ENCODE measurements around the gene SLC4A8.

SLC4A8 gene

DNA sequence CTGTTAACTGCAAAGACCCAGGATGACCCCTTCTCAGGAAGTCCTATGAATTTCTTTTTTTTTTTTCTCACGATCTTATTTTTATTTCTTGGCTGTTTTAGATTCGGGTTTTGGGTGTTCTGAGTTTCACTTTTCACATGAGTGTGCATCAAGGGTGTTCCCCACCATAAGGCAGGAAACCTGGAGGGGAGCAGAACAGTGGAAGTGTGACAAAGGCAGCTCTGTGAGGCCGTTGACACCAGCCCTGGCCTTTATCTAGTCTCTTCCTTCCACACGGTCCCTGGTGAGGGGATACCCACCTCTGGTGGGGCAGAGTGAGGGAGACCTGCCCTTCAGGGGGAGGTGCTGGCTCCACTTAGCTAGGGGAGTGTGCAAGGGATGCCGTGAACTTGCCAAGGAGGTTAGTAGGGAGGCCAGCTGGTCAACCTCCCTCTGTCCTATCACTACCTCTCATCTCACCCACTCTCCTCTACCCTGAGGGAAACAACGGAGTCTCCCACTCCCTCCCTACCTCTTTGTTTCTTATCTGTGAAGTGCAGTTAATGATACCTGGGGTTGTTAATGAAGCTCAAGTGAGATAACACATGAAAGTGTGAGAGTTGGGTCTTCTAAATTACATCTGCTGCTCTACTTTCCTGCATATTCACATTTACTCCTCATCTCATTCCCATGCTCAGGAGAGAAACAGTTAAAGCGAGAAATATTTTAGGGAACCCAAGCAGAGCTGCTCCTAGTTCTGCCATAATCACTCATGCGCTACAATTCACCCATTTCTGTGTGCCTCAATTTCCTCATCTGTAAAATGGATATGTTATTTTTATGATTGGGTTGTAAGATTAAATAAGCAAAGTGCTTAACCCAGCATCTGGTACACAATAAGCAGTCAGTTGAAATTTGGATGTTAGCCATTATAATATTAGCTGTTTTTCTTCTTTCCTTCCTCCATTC lies 29.1 kb upstream of the SLC4A8 start:
- no peak for DNase-seq

DNA sequence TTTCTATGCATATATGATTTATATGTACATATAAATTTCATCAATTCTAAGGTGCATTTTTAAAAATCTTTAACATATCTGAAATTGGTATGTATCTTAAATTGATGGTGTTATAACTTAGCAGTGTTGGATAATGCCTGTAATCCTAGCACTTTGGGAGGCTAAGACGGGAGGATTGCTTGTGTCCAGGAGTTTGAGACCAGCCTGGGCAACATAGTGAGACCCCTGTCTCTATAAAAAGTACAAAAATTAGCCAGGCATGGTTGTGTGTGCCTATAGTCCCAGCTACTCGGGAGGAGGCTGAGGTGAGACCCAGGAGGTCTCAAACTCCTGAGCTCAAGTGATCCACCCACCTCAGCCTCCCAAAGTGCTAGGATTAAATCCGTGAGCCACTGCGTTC lies 27.0 kb upstream of the SLC4A8 start:
- DNase-seq = no peak

GRCh38 chr12:51399891-51400290 lies 24.7 kb upstream of the SLC4A8 start:
- no peak for DNase-seq

GRCh38 chr12:51401020-51401419 lies 23.6 kb upstream of the SLC4A8 start:
- no peak for DNase-seq

DNA sequence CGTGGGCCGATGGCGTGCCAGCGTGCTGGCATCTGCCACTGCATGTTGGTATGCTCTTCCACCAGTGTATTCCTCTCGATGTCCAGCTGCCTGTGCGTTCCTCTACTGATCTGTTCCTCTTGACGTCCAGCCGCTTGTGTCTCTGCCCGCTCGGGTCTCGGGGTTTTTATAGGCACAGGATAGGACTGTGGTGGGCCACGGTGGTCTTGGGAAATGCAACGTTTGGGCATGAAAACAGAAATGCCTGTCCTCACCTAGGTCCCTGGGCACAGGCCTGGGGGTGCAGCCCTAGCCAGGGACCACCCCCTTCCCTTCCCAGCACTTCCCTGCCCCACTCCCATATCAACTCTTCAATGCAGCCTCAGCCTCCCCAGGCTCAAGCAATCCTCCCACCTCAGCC lies 23.1 kb upstream of the SLC4A8 start:
- DNase-seq = no peak

GRCh38 chr12:51401900-51402299 lies 22.7 kb upstream of the SLC4A8 start:
- DNase-seq = no peak

DNA sequence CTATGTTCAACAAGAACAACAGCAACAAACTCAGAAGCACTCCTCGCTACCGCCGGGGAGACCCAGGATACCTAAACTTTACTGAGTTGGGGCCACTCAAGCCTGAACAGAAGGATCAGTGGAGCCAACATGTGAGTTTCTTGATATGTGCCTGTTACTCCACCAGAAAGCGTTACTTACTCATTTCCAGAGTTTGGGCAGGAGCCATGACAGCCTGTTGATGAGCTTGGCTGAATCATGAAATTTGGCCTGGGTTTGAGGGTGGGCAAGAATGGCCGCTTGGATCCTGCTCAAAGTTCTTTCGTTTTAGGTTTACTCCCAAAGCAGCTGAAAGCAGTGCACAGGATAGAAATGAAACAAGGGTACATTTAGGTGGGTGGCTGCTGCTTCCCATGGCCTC lies 21.5 kb upstream of the SLC4A8 start:
- no peak for DNase-seq

GRCh38 chr12:51403681-51404136 lies 20.9 kb upstream of the SLC4A8 start:
- DNase-seq = no peak

DNA sequence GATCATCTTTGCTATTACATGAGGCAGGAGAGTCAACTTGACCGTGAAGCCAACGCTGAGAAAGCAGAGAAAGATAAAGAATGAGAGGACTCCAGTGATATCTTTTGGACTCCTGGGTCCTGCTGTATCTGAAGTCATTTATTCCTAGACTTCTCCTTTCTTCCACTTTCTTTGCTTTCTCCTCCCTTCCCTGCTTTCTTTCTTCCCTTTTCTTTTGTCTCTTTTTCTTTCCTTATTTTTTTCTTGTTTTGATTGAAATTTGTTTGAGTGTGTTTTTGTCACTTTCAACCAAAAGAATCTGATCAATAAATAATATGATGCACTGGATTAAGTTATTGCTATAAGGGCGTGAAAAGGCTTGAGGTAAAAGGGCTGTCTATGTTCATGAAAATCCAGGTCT lies 20.0 kb upstream of the SLC4A8 start:
- no peak for DNase-seq

- no peak for DNase-seq
Observed at GRCh38 chr12:51405801-51406207, 18.8 kb upstream of the SLC4A8 start.

DNA sequence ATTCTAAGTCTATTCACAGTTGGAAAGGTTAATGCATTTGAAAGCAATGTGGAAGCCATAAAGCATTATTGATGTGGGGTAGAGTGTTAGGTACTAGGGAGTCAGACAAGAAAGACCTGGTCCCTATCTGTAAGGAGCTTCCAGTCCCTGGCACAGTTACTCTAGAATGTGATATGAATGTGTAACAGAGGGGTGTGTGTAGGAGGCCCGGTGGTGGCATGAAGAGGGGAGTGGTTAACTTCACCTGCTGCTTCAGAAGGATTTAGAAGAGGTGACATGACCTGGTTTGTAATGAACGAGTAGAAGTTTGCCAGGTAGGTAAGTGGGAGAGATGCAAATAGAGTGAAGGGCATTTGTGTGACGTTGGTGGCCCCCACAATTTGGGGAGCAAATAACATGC lies 18.3 kb upstream of the SLC4A8 start:
- DNase-seq = no peak

DNA sequence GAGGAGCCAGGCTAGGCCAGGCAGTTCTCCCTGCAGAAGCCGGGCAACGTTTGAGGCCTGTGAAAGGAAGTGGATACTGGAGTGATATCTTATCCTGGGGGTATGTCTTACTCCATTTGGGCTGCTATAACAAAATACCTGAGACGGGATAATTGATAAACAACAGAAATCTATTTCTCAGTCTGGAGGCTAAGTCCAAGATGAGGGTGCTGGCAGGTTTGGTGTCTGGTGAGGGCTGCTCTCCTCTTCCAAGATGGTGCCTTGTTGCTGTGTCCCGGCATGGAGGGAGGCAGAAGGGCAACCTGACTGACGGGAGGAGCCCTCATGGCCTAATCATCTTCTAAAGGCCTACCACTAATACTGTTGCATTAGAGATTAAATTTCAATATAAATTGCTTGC lies 17.8 kb upstream of the SLC4A8 start:
- no peak for DNase-seq

DNA sequence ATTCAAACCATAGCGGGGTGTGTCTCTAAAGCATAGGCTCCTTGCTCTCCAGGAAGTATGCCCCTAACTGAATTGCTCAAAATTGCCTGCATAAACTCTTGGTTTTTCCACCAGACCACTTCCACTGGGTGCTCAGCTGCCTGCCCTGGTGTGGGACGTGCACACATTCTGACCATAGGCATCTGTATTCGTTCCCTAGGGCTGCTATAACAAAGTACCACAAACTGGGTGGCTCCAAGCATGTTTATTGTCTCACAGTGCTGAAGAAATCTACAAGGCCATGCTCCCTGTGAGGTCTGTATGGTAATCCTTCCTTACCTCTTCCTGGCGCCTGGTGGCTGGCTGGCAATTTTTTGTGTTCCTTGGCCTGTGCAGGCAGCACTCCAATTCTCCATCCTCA lies 17.0 kb upstream of the SLC4A8 start:
- no peak for DNase-seq

GRCh38 chr12:51409846-51410245 lies 14.8 kb upstream of the SLC4A8 start:
- no peak for DNase-seq

DNA sequence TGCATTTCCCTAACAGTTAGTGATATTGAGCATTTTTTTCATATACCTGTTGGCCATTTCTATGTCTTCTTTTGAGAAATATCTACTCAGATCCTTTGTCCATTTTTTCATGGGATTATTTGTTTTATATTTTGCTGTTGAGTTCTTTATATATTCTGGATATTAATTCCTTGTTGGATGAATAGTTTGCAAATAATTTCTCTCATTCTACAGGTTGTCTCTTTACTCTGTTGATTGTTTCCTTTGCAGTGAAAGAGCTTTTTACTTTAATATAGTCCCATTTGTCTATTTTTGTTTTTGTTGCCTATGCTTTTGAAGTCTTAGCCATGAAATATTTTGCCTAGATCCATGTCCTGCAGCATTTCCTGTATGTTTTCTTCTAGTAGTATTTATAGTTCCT lies 11.5 kb upstream of the SLC4A8 start:
- no peak for DNase-seq

DNA sequence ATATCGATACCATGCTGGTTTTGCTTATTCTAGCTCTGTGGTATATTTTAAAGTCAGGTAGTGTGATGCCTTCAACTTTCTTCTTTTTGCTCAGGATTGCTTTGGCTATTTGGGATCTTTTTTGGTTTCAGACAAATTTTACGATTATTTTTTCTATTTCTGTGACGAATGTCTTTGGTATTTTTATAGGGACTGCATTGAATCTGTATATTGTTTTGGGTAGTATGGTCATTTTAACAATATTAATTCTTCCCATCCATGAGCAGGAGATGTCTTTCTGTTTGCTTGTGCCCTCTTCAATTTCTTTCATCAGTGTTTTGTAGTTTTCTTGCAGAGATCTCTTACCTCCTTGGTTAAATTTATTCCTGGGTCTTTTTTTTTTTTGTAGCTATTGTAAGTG lies 10.8 kb upstream of the SLC4A8 start:
- no peak for DNase-seq

DNA sequence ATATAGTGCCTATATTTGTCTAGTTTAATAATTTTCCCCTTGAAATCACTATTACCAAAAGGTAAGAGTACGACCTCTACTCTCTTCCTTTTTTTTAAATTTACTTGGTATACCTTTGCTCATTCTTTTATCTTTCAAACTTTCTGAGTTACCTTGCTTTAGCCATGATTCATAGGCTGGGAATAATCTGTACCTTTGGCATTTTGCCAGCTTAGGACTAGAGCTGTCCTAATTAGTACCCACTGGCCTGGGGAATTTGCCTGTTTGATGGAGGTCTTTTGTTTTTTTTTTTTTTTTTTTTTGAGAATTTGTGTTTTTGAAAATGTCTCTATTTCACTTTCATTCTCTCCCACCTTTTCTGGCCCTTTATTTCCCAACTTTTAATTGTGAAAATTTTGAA lies 8.7 kb upstream of the SLC4A8 start:
- no peak for DNase-seq

- DNase-seq = no peak
Observed at GRCh38 chr12:51417826-51418225, 6.8 kb upstream of the SLC4A8 start.

- DNase-seq = peak; percentile 62
Observed at GRCh38 chr12:51419425-51420193, 5.0 kb upstream of the SLC4A8 start.

- DNase-seq = peak; percentile 12
Observed at GRCh38 chr12:51421266-51421884, 3.3 kb upstream of the SLC4A8 start.

GRCh38 chr12:51424094-51424661 lies 453 bp upstream of the SLC4A8 start:
- DNase-seq = no peak

- DNase-seq = no peak
Observed at GRCh38 chr12:51428256-51428655, 3.6 kb downstream of the SLC4A8 start.

DNA sequence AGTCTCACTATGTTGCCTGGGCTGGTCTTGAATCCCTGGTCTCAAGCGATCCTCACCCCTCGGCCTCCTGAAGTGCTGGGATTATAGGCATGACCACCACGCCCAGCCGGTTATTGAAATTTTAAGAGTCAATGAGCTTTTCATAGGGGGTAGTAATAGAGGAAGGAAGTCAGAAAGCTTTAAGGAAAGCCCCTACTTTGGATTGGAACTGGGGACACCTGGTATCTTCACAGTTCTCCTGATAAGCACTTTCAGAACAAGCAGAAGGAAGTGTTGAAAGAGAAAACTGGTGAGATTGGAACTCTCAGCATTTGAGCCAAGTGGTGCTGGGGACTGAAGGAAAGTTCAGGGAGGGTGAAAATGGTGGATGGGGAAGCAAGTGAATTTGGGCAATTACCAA lies 5.1 kb downstream of the SLC4A8 start:
- DNase-seq = no peak

Measured in NCI-H1105 (cell line).